Measurements from ENCODE around the gene HLA-F. TPM values are rescaled to one million over a fixed set of nuclear protein-coding genes. Genes with fewer than 3 reads are reported as not detected.

HLA-F gene
- total and polyA plus RNA-seq, 7 experiments from 2014 or later: 348 to 678 (median 511) TPM

- no peaks in the 10 kb centered on the region for H3K9me3 ChIP-seq (ENCODE audit: control insufficient read depth in 2 of 3, low read length in 3 of 3)
- no peaks in the 10 kb centered on the region for H3K27me3 ChIP-seq (ENCODE audit: control insufficient read depth in 2 of 2, insufficient read depth in 2 of 2, low read length in 2 of 2)
- peaks cover 14 to 27% (median 18%) of the 10 kb centered on the region in 3 experiments for H3K36me3 ChIP-seq (ENCODE audit: control insufficient read depth in 2 of 3, insufficient read depth in 3 of 3, low read length in 3 of 3)
- Mint-ChIP-seq H3K4me3 (no peak overlapping the region), H3K27me3 (peaks cover 0 to 2% (median 0%) of the 10 kb centered on the region in 5 donors), H3K9me3 (no peaks in the 10 kb centered on the region), H3K4me1 (peaks cover 12 to 39% (median 29%) of the 10 kb centered on the region in 7 donors), H3K36me3 (peaks cover 0 to 23% (median 20%) of the 10 kb centered on the region in 5 donors), H3K27ac (peak overlapping the region in 2 of 9 donors; percentile 22 to 95)
- intact Hi-C loops (cut with micrococcal nuclease): loop anchor here (5.0 kb wide), 5 partner anchors 69 to 996 kb away; partner anchors contain the start of genes HLA-A (in 1 of the 2), MDC1 (in 1 of the 2), POLR1H (in 1 of the 2) and PPP1R11 (in 1 of the 2)
- ChIA-PET CTCF (interaction anchor here (0.5 to 2.5 kb wide), 3 partner anchors 13 to 127 kb away, joined by 3 to 22 read pairs (median 5); no protein-coding TSS in a partner anchor), POLR2A (interaction anchor here (0.6 to 3.1 kb wide), 3 partner anchors 11 to 67 kb away, joined by 3 to 46 read pairs (median 3); no protein-coding TSS in a partner anchor)
- ATAC-seq (no peak), DNase-seq (peak in 6 of 9 donors; percentile 28 to 55 (median 42))
- no peak overlapping the region for H3K27ac ChIP-seq (ENCODE audit: low read depth, low read length)
- H3K4me3 ChIP-seq (ENCODE audit: low read length): no peak overlapping the region
- H3K4me1 ChIP-seq (ENCODE audit: control insufficient read depth in 2 of 2, insufficient read depth in 2 of 2, low read length in 2 of 2): peaks cover 32% of the 10 kb centered on the region in 2 donors
Measured at GRCh38 chr6:29720863-29721262, 2.4 kb upstream of the HLA-F start.

DNA sequence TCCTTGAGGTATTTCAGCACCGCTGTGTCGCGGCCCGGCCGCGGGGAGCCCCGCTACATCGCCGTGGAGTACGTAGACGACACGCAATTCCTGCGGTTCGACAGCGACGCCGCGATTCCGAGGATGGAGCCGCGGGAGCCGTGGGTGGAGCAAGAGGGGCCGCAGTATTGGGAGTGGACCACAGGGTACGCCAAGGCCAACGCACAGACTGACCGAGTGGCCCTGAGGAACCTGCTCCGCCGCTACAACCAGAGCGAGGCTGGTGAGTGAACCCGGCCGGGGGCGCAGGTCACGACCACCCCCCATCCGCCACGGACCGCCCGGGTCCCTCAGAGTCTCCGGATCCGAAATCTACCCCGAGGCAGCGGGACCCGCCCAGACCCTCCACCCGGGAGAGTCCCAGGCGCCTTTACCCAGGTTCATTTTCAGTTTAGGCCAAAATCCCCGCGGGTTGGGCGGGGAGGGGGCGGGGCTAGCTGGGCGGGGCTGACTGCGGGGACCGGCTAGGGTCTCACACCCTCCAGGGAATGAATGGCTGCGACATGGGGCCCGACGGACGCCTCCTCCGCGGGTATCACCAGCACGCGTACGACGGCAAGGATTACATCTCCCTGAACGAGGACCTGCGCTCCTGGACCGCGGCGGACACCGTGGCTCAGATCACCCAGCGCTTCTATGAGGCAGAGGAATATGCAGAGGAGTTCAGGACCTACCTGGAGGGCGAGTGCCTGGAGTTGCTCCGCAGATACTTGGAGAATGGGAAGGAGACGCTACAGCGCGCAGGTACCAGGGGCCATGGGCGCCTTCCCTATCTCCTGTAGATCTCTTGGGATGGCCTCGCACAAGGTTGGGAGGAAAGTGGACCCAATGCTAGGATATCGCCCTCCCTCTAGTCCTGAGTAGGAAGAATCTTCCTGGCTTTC, 693 bp downstream of the HLA-F start:
- peaks cover 47 to 48% of the 10 kb centered on the region in 2 donors for H3K4me1 ChIP-seq (ENCODE audit: control insufficient read depth in 2 of 2, insufficient read depth in 2 of 2, low read length in 2 of 2)
- peaks cover 31 to 43% (median 41%) of the 10 kb centered on the region in 3 experiments for H3K36me3 ChIP-seq (ENCODE audit: control insufficient read depth in 2 of 3, insufficient read depth in 3 of 3, low read length in 3 of 3)
- H3K9me3 ChIP-seq (ENCODE audit: control insufficient read depth in 2 of 3, low read length in 3 of 3): no peaks in the 10 kb centered on the region
- H3K4me3 ChIP-seq (ENCODE audit: low read length): peak overlapping the region; percentile 98
- peak overlapping the region; percentile 82 to 97 (median 95) for H3K4me3 Mint-ChIP-seq
- H3K27ac Mint-ChIP-seq: peak overlapping the region; percentile 92 to 98 (median 95)
- peak overlapping the region; percentile 100 for H3K27ac ChIP-seq (ENCODE audit: low read depth, low read length)
- no peaks in the 10 kb centered on the region for H3K27me3 ChIP-seq (ENCODE audit: control insufficient read depth in 2 of 2, insufficient read depth in 2 of 2, low read length in 2 of 2)
- peaks cover 34 to 68% (median 57%) of the 10 kb centered on the region in 7 donors for H3K4me1 Mint-ChIP-seq
- intact Hi-C loops (cut with micrococcal nuclease): loop anchor here (5.0 kb wide), 5 partner anchors 72 to 993 kb away; partner anchors contain the start of genes HLA-A (in 1 of the 2), MDC1 (in 1 of the 2), POLR1H (in 1 of the 2) and PPP1R11 (in 1 of the 2)
- ChIA-PET POLR2A (interaction anchor here (0.7 to 1.0 kb wide), 2 partner anchors 8 to 13 kb away, joined by 3 read pairs; no protein-coding TSS in a partner anchor), CTCF (interaction anchor here (0.6 kb wide), 1 partner anchor 74 kb away, joined by 3 read pairs; no protein-coding TSS in a partner anchor)
- ATAC-seq: peak; percentile 69
- H3K36me3 Mint-ChIP-seq: peaks cover 0 to 45% (median 43%) of the 10 kb centered on the region in 5 donors
- no peaks in the 10 kb centered on the region for H3K9me3 Mint-ChIP-seq
- H3K27me3 Mint-ChIP-seq: no peaks in the 10 kb centered on the region
- peak in 8 of 9 donors; percentile 27 to 79 (median 51) for DNase-seq

DNA sequence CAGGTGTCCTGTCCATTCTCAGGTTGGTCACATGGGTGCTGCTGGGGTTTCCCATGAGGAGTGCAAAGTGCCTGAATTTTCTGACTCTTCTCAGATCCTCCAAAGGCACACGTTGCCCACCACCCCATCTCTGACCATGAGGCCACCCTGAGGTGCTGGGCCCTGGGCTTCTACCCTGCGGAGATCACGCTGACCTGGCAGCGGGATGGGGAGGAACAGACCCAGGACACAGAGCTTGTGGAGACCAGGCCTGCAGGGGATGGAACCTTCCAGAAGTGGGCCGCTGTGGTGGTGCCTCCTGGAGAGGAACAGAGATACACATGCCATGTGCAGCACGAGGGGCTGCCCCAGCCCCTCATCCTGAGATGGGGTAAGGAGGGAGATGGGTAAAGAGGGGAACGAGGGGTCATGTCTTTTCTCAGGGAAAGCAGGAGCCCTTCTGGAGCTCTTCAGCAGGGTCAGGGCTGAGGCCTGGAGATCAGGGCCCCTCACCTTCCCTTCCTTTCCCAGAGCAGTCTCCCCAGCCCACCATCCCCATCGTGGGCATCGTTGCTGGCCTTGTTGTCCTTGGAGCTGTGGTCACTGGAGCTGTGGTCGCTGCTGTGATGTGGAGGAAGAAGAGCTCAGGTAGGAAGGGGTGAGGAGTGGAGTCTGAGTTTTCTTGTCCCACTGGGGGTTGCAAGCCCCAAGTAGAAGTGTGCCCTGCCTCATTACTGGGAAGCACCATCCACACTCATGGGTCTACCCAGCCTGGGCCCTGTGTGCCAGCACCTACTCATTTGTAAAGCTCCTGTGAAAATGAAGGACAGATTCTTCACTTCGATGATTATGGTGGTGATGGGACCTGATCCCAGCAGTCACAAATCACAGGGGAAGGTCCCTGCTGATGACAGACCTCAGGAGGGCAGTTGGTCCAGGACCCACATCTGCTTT, 2.0 kb downstream of the HLA-F start:
- Mint-ChIP-seq H3K4me1 (peaks cover 43 to 81% (median 69%) of the 10 kb centered on the region in 7 donors), H3K36me3 (peaks cover 0 to 45% (median 43%) of the 10 kb centered on the region in 5 donors), H3K27me3 (no peaks in the 10 kb centered on the region), H3K4me3 (peak overlapping the region; percentile 82 to 97 (median 95)), H3K9me3 (no peaks in the 10 kb centered on the region), H3K27ac (peak overlapping the region; percentile 38 to 98 (median 93))
- H3K9me3 ChIP-seq (ENCODE audit: control insufficient read depth in 2 of 3, low read length in 3 of 3): no peaks in the 10 kb centered on the region
- H3K36me3 ChIP-seq (ENCODE audit: control insufficient read depth in 2 of 3, insufficient read depth in 3 of 3, low read length in 3 of 3): peaks cover 31 to 43% (median 41%) of the 10 kb centered on the region in 3 experiments
- peak overlapping the region; percentile 98 for H3K4me3 ChIP-seq (ENCODE audit: low read length)
- POLR2A ChIA-PET: interaction anchor here (1.0 to 4.2 kb wide), 6 partner anchors 9 to 87 kb away, joined by 3 to 39 read pairs (median 4); no protein-coding TSS in a partner anchor
- CTCF ChIA-PET: interaction anchor here (0.7 to 1.7 kb wide), 8 partner anchors 8 to 240 kb away, joined by 3 to 8 read pairs (median 6); no protein-coding TSS in a partner anchor
- ATAC-seq: no peak
- H3K4me1 ChIP-seq (ENCODE audit: control insufficient read depth in 2 of 2, insufficient read depth in 2 of 2, low read length in 2 of 2): peaks cover 52 to 53% of the 10 kb centered on the region in 2 donors
- peak overlapping the region; percentile 100 for H3K27ac ChIP-seq (ENCODE audit: low read depth, low read length)
- no peak for DNase-seq
- intact Hi-C loops (cut with micrococcal nuclease): loop anchor here (5.0 kb wide), 5 partner anchors 73 to 992 kb away; partner anchors contain the start of genes HLA-A (in 1 of the 2), MDC1 (in 1 of the 2), POLR1H (in 1 of the 2) and PPP1R11 (in 1 of the 2)
- no peaks in the 10 kb centered on the region for H3K27me3 ChIP-seq (ENCODE audit: control insufficient read depth in 2 of 2, insufficient read depth in 2 of 2, low read length in 2 of 2)

DNA sequence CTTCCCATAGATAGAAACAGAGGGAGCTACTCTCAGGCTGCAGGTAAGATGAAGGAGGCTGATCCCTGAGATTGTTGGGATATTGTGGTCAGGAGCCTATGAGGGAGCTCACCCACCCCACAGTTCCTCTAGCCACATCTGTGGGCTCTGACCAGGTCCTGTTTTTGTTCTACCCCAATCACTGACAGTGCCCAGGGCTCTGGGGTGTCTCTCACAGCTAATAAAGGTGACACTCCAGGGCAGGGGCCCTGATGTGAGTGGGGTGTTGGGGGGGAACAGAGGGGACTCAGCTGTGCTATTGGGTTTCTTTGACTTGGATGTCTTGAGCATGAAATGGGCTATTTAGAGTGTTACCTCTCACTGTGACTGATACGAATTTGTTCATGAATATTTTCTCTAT, 2.8 kb downstream of the HLA-F start:
- H3K4me1 Mint-ChIP-seq: peaks cover 51 to 85% (median 72%) of the 10 kb centered on the region in 7 donors
- no peaks in the 10 kb centered on the region for H3K27me3 Mint-ChIP-seq
- Histone ChIP-seq H3K27ac (ENCODE audit: low read depth, low read length) (peak overlapping the region; percentile 100), H3K9me3 (ENCODE audit: control insufficient read depth in 2 of 3, low read length in 3 of 3) (no peaks in the 10 kb centered on the region), H3K4me3 (ENCODE audit: low read length) (peak overlapping the region; percentile 98), H3K27me3 (ENCODE audit: control insufficient read depth in 2 of 2, insufficient read depth in 2 of 2, low read length in 2 of 2) (no peaks in the 10 kb centered on the region), H3K36me3 (ENCODE audit: control insufficient read depth in 2 of 3, insufficient read depth in 3 of 3, low read length in 3 of 3) (peaks cover 31 to 43% (median 41%) of the 10 kb centered on the region in 3 experiments), H3K4me1 (ENCODE audit: control insufficient read depth in 2 of 2, insufficient read depth in 2 of 2, low read length in 2 of 2) (peaks cover 48 to 53% of the 10 kb centered on the region in 2 donors)
- intact Hi-C loops (cut with micrococcal nuclease): loop anchor here in 1 of 2 donors (1.0 kb wide), 1 partner anchor 18 kb away; no protein-coding TSS in a partner anchor
- peak overlapping the region; percentile 82 to 97 (median 95) for H3K4me3 Mint-ChIP-seq
- ATAC-seq (no peak), DNase-seq (no peak)
- CTCF ChIA-PET: interaction anchor here (0.7 to 1.7 kb wide), 9 partner anchors 9 to 239 kb away, joined by 3 to 8 read pairs (median 4); no protein-coding TSS in a partner anchor
- peak overlapping the region; percentile 49 to 98 (median 92) for H3K27ac Mint-ChIP-seq
- peaks cover 0 to 45% (median 43%) of the 10 kb centered on the region in 5 donors for H3K36me3 Mint-ChIP-seq
- H3K9me3 Mint-ChIP-seq: peaks cover 0 to 2% (median 0%) of the 10 kb centered on the region in 11 donors
- POLR2A ChIA-PET: interaction anchor here (0.6 to 4.2 kb wide), 7 partner anchors 8 to 1516 kb away, joined by 3 to 39 read pairs (median 5); no protein-coding TSS in a partner anchor

GRCh38 chr6:29726571-29727194, 3.4 kb downstream of the HLA-F start:
- peak overlapping the region; percentile 68 to 97 (median 95) for H3K4me3 Mint-ChIP-seq
- Histone ChIP-seq H3K27ac (ENCODE audit: low read depth, low read length) (peak overlapping the region; percentile 44), H3K36me3 (ENCODE audit: control insufficient read depth in 2 of 3, insufficient read depth in 3 of 3, low read length in 3 of 3) (peaks cover 31 to 43% (median 41%) of the 10 kb centered on the region in 3 experiments), H3K27me3 (ENCODE audit: control insufficient read depth in 2 of 2, insufficient read depth in 2 of 2, low read length in 2 of 2) (no peaks in the 10 kb centered on the region), H3K4me3 (ENCODE audit: low read length) (peak overlapping the region; percentile 33), H3K9me3 (ENCODE audit: control insufficient read depth in 2 of 3, low read length in 3 of 3) (no peaks in the 10 kb centered on the region), H3K4me1 (ENCODE audit: control insufficient read depth in 2 of 2, insufficient read depth in 2 of 2, low read length in 2 of 2) (peaks cover 41 to 51% of the 10 kb centered on the region in 2 donors)
- H3K9me3 Mint-ChIP-seq: peaks cover 0 to 2% (median 0%) of the 10 kb centered on the region in 11 donors
- peak overlapping the region; percentile 52 to 98 (median 82) for H3K27ac Mint-ChIP-seq
- no peak for DNase-seq
- ChIA-PET POLR2A (interaction anchor here (0.6 to 4.2 kb wide), 8 partner anchors 10 to 1515 kb away, joined by 3 to 39 read pairs (median 6); no protein-coding TSS in a partner anchor), CTCF (interaction anchor here (0.8 to 1.7 kb wide), 13 partner anchors 10 to 77 kb away, joined by 3 to 12 read pairs (median 5); no protein-coding TSS in a partner anchor)
- no peak for ATAC-seq
- intact Hi-C loops (cut with micrococcal nuclease): loop anchor here in 1 of 2 donors (1.0 kb wide), 1 partner anchor 18 kb away; no protein-coding TSS in a partner anchor
- H3K4me1 Mint-ChIP-seq: peaks cover 54 to 86% (median 72%) of the 10 kb centered on the region in 7 donors
- no peaks in the 10 kb centered on the region for H3K27me3 Mint-ChIP-seq
- peaks cover 0 to 45% (median 43%) of the 10 kb centered on the region in 5 donors for H3K36me3 Mint-ChIP-seq
